Gastroesophageal sphincter (tissue), 4 donors: ENCODE results near the gene SLC18A3. TPM values are rescaled to one million over a fixed set of nuclear protein-coding genes. Genes with fewer than 3 reads are reported as not detected.

Source experiments
- ATAC-seq: fragments of 150-250 bp; one replicate; pipeline ENCODE4 v1.9.1; 2016; ENCODE audit warnings: mild to moderate bottlenecking, moderate library complexity
- H3K27ac ChIP-seq, 4 donors: fragments of 200-600 bp; sonication (generic) in 3 of 4; 1 replicate in 3 of 4; 2 replicates in 1 of 4; pipeline ENCODE4 v1.5.1; 2016 to 2019
- H3K27me3 ChIP-seq: fragments of 200-600 bp; sonication (generic); one replicate; pipeline ENCODE4 v1.5.1; 2019
- H3K36me3 ChIP-seq, 2 donors: fragments of 200-600 bp; sonication (generic); one replicate each; pipeline ENCODE4 v1.5.1; 2019; ENCODE audit warnings: control low read depth in 1 of 2
- H3K4me1 ChIP-seq, 3 donors: fragments of 200-600 bp; sonication (generic); 1 replicate in 2 of 3; 2 replicates in 1 of 3; pipeline ENCODE4 v1.5.1; 2016 to 2019; ENCODE audit warnings: control low read depth in 2 of 3
- H3K4me3 ChIP-seq, 2 donors: fragments of 200-600 bp; sonication (generic); one replicate each; pipeline ENCODE4 v1.5.1; 2019; ENCODE audit warnings: mild to moderate bottlenecking in 1 of 2, moderate library complexity in 1 of 2
- H3K9me3 ChIP-seq, 3 donors: fragments of 200-600 bp; sonication (generic); one replicate each; pipeline ENCODE4 v1.5.1; 2017 to 2019; ENCODE audit warnings: control low read depth in 2 of 3
- EP300 ChIP-seq: sonication (generic); formaldehyde crosslinking; IDR thresholded peaks from one replicate; pipeline ENCODE4 v1.6.1; 2017; ENCODE audit warnings: antibody characterized with exemption, mild to moderate bottlenecking
- POLR2A ChIP-seq, 2 donors: fragments of 450-650 bp; IDR thresholded peaks; one replicate each; pipeline ENCODE4 v1.6.1; 2017; ENCODE audit warnings: antibody characterized with exemption in 2 of 2, mild to moderate bottlenecking in 2 of 2, moderate library complexity in 1 of 2
- POLR2AphosphoS5 ChIP-seq: sonication (generic); formaldehyde crosslinking; IDR thresholded peaks from one replicate; pipeline ENCODE4 v1.6.1; 2017; ENCODE audit warnings: antibody characterized with exemption
- WGBS, 2 donors: methylation state at CpG; one replicate each; pipeline ENCODE4 v1.1.5; 2018; ENCODE audit warnings: low coverage in 1 of 2; 5-methylcytosine and 5-hydroxymethylcytosine counted together
- total RNA-seq, 4 donors: library from RNA; depleted of rRNA; stranded (reverse); fragments of >200 nt; gene quantifications; one replicate each; pipeline ENCODE4 v1.1.0, GENCODE V29; 2016
- TF ChIP-seq, protein P1 (sequence below), 4 experiments: fragments of 200-600 bp in 2 of 4; fragments of 450-650 bp in 2 of 4; sonication (generic) in 1 of 4; IDR thresholded peaks; one replicate each; pipeline ENCODE4 v1.5.1; 2017 to 2019; ENCODE audit warnings: antibody characterized with exemption in 4 of 4, mild to moderate bottlenecking in 2 of 4, moderate library complexity in 2 of 4

The SLC18A3 gene
- total RNA-seq, 4 donors from 2014 or later = 0.12 to 1.7 (median 1.5) TPM; not detected in 1

- Histone ChIP-seq H3K9me3 (no peaks in the 10 kb centered on the region), H3K36me3 (no peaks in the 10 kb centered on the region), H3K27me3 (no peaks in the 10 kb centered on the region), H3K4me3 (no peak overlapping the region), H3K4me1 (no peaks in the 10 kb centered on the region), H3K27ac (no peak overlapping the region)
- TF ChIP-seq POLR2A (IDR thresholded peaks at IDR 0.05) = no peak
- TF ChIP-seq EP300 = no peak
- no peak for TF ChIP-seq POLR2AphosphoS5
- TF ChIP-seq, protein P1, sequence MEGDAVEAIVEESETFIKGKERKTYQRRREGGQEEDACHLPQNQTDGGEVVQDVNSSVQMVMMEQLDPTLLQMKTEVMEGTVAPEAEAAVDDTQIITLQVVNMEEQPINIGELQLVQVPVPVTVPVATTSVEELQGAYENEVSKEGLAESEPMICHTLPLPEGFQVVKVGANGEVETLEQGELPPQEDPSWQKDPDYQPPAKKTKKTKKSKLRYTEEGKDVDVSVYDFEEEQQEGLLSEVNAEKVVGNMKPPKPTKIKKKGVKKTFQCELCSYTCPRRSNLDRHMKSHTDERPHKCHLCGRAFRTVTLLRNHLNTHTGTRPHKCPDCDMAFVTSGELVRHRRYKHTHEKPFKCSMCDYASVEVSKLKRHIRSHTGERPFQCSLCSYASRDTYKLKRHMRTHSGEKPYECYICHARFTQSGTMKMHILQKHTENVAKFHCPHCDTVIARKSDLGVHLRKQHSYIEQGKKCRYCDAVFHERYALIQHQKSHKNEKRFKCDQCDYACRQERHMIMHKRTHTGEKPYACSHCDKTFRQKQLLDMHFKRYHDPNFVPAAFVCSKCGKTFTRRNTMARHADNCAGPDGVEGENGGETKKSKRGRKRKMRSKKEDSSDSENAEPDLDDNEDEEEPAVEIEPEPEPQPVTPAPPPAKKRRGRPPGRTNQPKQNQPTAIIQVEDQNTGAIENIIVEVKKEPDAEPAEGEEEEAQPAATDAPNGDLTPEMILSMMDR (IDR thresholded peaks at IDR 0.05) = no peak
- 63 to 77% methylated on average over 2 of the region's 2 CpGs for WGBS, 2 donors
- no peak for ATAC-seq
Observed at GRCh38 chr10:49577182-49577925, 32.8 kb upstream of the SLC18A3 start.

DNA sequence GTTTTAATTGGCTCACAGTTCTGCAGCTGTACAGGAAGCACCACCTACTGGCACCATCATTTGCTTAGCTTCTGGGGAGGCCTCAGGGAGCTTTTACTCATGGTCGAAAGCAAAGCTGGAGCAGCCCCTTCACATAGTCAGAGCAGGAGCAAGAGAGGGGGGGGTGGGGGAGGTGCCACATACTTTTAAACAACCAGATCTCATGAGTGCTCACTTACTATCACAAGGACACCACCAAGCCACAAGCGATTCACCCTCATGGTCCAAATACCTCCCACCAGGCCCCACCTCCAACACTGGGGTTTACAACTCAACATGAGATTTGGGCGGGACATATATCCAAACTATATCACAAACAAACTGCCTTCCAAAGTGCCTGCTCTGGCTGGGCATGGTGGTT is 31.7 kb upstream of the SLC18A3 start:
- 100% methylated on average over 1 of the region's 3 CpGs; no CpG with 5 or more reads in 1 of the 2 donors for whole genome bisulfite sequencing, 2 donors
- no peaks in the 10 kb centered on the region for H3K9me3 ChIP-seq
- no peak for TF ChIP-seq POLR2AphosphoS5
- TF ChIP-seq, protein P1 (IDR thresholded peaks at IDR 0.05) = no peak

DNA sequence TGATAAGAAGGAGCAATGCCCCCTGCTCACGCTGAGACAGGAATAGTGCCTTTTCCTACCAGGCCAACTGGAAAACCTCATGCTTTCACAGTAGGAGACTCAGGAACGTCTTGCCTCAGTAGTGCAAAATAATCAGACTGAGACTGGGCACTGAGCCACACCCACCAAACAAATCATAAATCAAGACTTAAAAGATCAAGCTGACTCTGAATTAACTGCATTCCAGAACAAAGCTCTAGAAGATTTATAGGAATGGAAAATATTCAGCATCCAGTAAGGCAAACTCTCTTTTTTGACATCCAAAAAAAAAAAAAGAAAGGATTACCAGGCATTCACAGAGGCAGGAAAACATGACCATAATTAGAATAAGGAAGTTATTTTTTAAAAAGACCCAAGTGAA is 30.5 kb upstream of the SLC18A3 start:
- Histone ChIP-seq H3K27me3 (no peaks in the 10 kb centered on the region), H3K4me3 (no peak overlapping the region), H3K27ac (no peak overlapping the region), H3K4me1 (no peaks in the 10 kb centered on the region), H3K36me3 (no peaks in the 10 kb centered on the region), H3K9me3 (no peaks in the 10 kb centered on the region)
- TF ChIP-seq POLR2A (IDR thresholded peaks at IDR 0.05) (no peak), POLR2AphosphoS5 (no peak), EP300 (no peak)
- TF ChIP-seq, protein P1 (IDR thresholded peaks at IDR 0.05) = no peak
- WGBS, 2 donors = 15 to 23% methylated on average over 2 of the region's 2 CpGs
- ATAC-seq = no peak

More for the DNA sequence above, 31.7 kb upstream of the SLC18A3 start:
- Histone ChIP-seq H3K4me1 (no peaks in the 10 kb centered on the region), H3K27me3 (no peaks in the 10 kb centered on the region), H3K36me3 (no peaks in the 10 kb centered on the region), H3K27ac (no peak overlapping the region), H3K4me3 (no peak overlapping the region)
- ATAC-seq = no peak

DNA sequence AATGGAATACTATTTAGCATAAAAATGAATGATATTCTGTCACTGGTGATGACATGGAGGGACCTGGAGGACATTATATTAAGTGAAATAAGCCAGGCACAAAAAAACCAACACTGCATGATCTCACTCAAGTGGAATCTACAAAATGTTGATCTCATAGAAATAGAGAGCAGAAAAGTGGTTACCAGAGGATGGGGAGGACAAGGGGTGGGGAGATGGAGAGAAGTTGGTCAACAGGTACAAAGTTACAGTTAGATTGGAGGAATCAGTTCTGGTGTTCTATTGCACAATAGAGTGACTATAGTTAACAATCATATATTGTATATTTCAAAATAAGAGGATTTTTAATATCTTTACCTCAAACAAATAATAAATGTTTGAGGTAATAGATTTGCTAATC is 24.7 kb upstream of the SLC18A3 start:
- no peak for TF ChIP-seq POLR2A (IDR thresholded peaks at IDR 0.05)
- TF ChIP-seq, protein P1 (IDR thresholded peaks at IDR 0.05) = no peak
- no peak for TF ChIP-seq EP300
- TF ChIP-seq POLR2AphosphoS5 = no peak
- H3K27ac ChIP-seq = no peak overlapping the region

GRCh38 chr10:49587981-49588380 is 22.1 kb upstream of the SLC18A3 start:
- no peak for ATAC-seq
- H3K9me3 ChIP-seq = no peaks in the 10 kb centered on the region
- H3K4me1 ChIP-seq = no peaks in the 10 kb centered on the region
- H3K36me3 ChIP-seq = no peaks in the 10 kb centered on the region
- WGBS, 2 donors = 88 to 100% methylated on average over 2 to 4 of the region's 4 CpGs
- H3K27me3 ChIP-seq = peaks cover 27% of the 10 kb centered on the region
- no peak overlapping the region for H3K4me3 ChIP-seq
- no peak overlapping the region for H3K27ac ChIP-seq
- TF ChIP-seq POLR2A (IDR thresholded peaks at IDR 0.05) (no peak), EP300 (no peak)

More for the DNA sequence above, 24.7 kb upstream of the SLC18A3 start:
- H3K4me3 ChIP-seq = no peak overlapping the region
- H3K4me1 ChIP-seq = no peaks in the 10 kb centered on the region
- H3K9me3 ChIP-seq = no peaks in the 10 kb centered on the region
- ATAC-seq = no peak
- peaks cover 10% of the 10 kb centered on the region for H3K27me3 ChIP-seq
- no peaks in the 10 kb centered on the region for H3K36me3 ChIP-seq
